Measurements from ENCODE around the gene CEMIP.

Gene CEMIP

DNA sequence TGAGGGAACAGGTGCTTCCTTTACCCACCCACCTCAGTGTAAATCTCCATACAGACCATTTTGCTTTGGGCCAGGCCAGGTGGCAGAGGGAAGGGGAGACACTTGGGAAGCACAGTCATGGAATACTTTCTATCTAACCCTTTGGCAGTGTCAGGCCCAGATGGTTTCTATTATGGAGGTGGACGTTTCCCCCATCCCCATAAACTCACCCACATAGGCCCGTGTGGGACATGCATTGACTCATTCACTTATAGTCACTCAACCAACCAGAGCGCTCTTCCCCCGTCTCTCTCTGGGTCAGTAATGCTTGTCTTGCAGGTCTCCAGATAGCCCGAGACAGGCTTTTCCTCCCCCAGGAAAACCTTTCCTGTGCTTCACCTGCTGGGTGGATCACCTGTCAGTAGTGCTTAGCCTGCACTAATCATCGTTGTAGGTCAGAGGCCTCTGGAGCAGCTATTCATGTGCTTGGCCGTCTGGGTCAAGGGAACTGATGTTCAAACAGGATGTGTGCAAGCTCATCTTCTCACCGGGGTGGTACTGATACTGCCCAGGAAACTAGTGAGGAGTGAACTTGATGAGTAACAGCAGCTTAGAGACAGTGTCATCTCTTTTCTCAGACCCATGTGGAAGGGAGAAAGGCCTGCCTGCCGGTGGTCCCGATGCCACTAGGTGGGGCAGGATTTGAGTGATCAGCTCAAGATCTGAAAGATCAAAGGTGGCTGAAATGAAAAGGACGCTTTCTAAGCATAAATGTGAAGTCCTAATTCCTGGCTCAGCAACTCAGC lies 67.1 kb downstream of the CEMIP start:
- Histone ChIP-seq H3K9ac (ENCODE audit: low read depth, low read length) (no peak overlapping the region), H3K36me3 (ENCODE audit: insufficient read depth, low read length) (no peaks in the 10 kb centered on the region), H3K4me1 (ENCODE audit: insufficient read depth, low read length) (no peaks in the 10 kb centered on the region), H3K9me3 (ENCODE audit: control insufficient read depth, insufficient read depth, low read length) (no peaks in the 10 kb centered on the region)

DNA sequence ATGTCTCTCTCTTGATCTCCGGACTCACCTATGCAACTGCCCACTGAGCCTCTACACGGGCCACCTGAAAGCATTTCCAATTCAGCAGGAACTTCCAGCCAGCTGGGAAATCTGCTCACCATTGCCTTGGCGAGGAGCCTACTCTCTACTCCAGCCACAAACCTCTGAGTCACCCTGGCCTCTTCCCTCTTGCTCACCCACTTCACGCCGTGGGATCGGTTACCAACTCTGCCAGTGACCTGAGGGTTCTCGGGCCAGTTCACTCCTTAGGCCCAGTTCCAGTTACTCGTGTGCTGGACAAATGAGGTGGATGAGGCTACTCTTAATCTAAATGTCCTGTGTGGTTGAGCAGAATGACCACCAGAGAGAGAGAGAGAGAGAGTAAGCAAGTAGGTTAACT lies 70.1 kb downstream of the CEMIP start:
- Histone ChIP-seq H3K9ac (ENCODE audit: low read depth, low read length) (no peak overlapping the region), H3K4me1 (ENCODE audit: insufficient read depth, low read length) (no peaks in the 10 kb centered on the region), H3K9me3 (ENCODE audit: control insufficient read depth, insufficient read depth, low read length) (no peaks in the 10 kb centered on the region), H3K36me3 (ENCODE audit: insufficient read depth, low read length) (no peaks in the 10 kb centered on the region)

DNA sequence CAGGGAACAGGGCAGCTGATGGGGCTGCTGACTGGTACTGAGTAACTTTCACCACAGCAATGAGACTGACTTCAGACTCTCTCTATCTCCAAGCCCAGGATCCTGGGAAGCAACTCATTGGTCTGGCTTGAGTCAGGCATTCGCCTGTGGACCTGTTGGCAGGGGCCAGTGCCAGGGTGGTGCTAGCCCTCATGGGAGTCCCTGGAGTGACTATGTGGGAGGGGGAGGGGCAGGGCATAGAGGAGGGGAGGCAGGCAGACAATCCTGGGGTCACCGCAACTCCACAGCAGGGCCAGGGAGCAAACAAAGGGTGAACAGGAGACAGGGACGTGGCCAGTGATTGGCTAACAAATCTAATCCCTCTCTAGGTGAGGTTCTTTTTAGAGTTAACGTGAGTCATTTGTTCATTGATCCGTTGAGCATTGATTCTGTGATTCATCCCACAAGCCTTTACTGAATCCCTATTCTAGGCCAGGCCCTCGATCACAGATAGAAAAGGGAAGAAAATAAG lies 71.8 kb downstream of the CEMIP start:
- H3K9me3 ChIP-seq (ENCODE audit: control insufficient read depth, insufficient read depth, low read length), result no peaks in the 10 kb centered on the region
- no peaks in the 10 kb centered on the region for H3K36me3 ChIP-seq (ENCODE audit: insufficient read depth, low read length)
- H3K9ac ChIP-seq (ENCODE audit: low read depth, low read length), result no peak overlapping the region
- H3K4me1 ChIP-seq (ENCODE audit: insufficient read depth, low read length), result no peaks in the 10 kb centered on the region

DNA sequence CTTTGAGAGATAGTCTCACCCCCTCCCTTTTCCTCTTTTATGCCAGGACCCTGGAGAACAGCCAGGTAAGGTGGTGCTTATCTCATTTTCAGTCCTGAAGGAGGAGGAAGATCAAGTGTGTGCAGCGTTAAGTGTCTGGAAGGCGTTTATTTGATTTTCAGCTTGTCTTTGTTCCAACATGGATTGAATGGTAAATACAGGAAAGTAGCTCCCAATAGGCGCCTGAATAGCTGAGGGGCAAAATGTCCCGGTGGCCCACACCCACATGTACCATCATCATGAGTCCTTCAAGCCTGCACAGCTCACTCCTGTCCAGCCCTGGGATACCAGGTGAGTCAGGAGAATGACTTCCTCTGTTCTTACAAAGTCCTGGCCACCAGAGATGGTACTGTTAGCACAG lies 73.5 kb downstream of the CEMIP start:
- 0 out of 2 replicates have a peak, but pooled peaks cover 5% of the 10 kb centered on the region for H3K4me1 ChIP-seq (ENCODE audit: insufficient read depth, low read length)
- H3K36me3 ChIP-seq (ENCODE audit: insufficient read depth, low read length), result no peaks in the 10 kb centered on the region
- H3K9ac ChIP-seq (ENCODE audit: low read depth, low read length), result no peak overlapping the region
- H3K9me3 ChIP-seq (ENCODE audit: control insufficient read depth, insufficient read depth, low read length), result no peaks in the 10 kb centered on the region

DNA sequence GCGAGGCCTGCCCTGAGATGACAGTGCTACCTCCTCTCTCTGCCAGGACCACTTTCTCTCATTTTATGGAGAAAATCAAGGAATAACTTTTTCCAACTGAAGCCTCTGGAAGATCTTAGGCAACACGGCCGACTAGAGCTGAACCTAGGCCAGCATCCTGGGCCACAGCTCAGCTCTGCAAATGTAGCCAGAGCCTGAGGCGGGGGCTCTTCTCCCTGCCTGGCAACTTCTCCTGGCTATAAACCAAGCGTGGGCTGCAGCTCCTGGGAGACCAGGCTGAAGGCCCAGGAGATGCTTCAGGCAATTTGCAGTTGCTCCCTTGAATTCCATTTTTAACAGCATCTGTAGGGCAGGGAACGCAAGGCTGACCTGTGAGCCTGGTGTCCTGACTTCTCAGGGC lies 74.9 kb downstream of the CEMIP start:
- H3K4me1 ChIP-seq (ENCODE audit: insufficient read depth, low read length), result 0 out of 2 replicates have a peak, but pooled peaks cover 5% of the 10 kb centered on the region
- no peaks in the 10 kb centered on the region for H3K9me3 ChIP-seq (ENCODE audit: control insufficient read depth, insufficient read depth, low read length)
- no peak overlapping the region for H3K9ac ChIP-seq (ENCODE audit: low read depth, low read length)
- no peaks in the 10 kb centered on the region for H3K36me3 ChIP-seq (ENCODE audit: insufficient read depth, low read length)

GRCh38 chr15:80855206-80855605 lies 76.0 kb downstream of the CEMIP start:
- Histone ChIP-seq H3K36me3 (ENCODE audit: insufficient read depth, low read length) (no peaks in the 10 kb centered on the region), H3K9ac (ENCODE audit: low read depth, low read length) (no peak overlapping the region), H3K9me3 (ENCODE audit: control insufficient read depth, insufficient read depth, low read length) (no peaks in the 10 kb centered on the region), H3K4me1 (ENCODE audit: insufficient read depth, low read length) (0 out of 2 replicates have a peak, but pooled peaks cover 5% of the 10 kb centered on the region)

DNA sequence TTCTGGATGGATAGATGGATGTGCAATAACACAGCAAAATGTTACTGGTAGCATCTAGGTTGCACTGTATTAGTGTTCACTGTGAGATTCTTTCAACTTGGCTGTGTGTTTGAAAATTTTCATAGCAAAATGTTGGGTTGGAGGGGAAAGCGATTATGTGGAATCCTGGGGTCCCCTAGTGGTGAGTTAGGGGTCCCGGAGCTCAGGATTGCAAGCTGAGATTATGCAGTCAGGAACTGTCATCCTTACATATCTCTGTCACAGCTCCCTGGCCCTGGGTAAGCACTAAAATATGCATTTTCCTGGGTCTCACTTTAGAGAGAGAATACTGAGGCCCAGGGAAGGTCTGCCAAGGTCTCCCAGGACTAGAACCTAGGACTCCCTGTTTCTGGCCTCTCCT lies 77.2 kb downstream of the CEMIP start:
- 0 out of 2 replicates have a peak, but pooled peaks cover 5% of the 10 kb centered on the region for H3K4me1 ChIP-seq (ENCODE audit: insufficient read depth, low read length)
- no peak overlapping the region for H3K9ac ChIP-seq (ENCODE audit: low read depth, low read length)
- H3K36me3 ChIP-seq (ENCODE audit: insufficient read depth, low read length), result no peaks in the 10 kb centered on the region
- H3K9me3 ChIP-seq (ENCODE audit: control insufficient read depth, insufficient read depth, low read length), result no peaks in the 10 kb centered on the region

- Histone ChIP-seq H3K9me3 (ENCODE audit: control insufficient read depth, insufficient read depth, low read length) (no peaks in the 10 kb centered on the region), H3K36me3 (ENCODE audit: insufficient read depth, low read length) (no peaks in the 10 kb centered on the region), H3K9ac (ENCODE audit: low read depth, low read length) (no peak overlapping the region), H3K4me1 (ENCODE audit: insufficient read depth, low read length) (0 out of 2 replicates have a peak, but pooled peaks cover 5% of the 10 kb centered on the region)
Observed at GRCh38 chr15:80856809-80857377, 77.7 kb downstream of the CEMIP start.

GRCh38 chr15:80861731-80862170 lies 82.6 kb downstream of the CEMIP start:
- no peaks in the 10 kb centered on the region for H3K36me3 ChIP-seq (ENCODE audit: insufficient read depth, low read length)
- no peaks in the 10 kb centered on the region for H3K9me3 ChIP-seq (ENCODE audit: control insufficient read depth, insufficient read depth, low read length)
- no peak overlapping the region for H3K9ac ChIP-seq (ENCODE audit: low read depth, low read length)
- H3K4me1 ChIP-seq (ENCODE audit: insufficient read depth, low read length), result peaks cover 2% of the 10 kb centered on the region; the same call in 1 of the 2 replicates

DNA sequence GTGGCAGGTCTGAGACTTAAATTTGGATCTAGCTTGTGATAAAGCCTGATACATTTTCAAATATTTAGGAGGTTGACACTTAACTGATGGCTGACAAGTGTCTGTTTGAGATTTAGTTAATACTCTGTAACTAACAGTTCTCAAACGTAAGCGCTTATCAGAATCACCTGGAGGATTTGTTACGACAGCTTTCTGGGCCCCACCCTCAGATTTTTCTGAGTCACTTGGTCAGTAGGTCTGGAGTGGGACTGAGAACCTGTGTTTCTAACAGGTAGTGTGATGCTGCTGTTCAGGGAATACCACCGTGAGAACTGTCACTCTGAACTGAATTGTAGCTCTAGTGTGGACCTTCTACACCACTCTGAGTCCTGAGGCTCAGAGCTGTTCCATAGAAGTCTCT lies 85.5 kb downstream of the CEMIP start:
- H3K9ac ChIP-seq (ENCODE audit: low read depth, low read length), result no peak overlapping the region

DNA sequence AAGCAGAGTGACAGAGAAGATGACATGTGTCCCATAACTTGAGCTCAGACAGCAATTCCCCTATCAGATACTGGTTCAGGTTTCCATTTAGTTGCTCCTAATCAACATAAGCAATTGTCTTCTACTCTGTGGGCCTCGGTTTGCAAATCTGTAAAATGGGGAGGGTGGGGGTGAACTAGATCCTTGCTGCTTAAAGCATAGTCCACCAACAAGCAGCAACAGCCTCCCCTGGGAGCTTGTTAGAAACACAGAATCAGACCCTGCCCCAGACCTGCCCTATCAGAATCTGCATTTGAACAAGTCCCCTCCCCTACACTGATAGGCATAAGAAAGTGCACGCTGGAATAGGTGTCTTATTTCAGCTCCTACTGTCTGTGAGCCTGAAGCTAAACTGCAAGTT lies 87.8 kb downstream of the CEMIP start:
- Histone ChIP-seq H3K4me1 (ENCODE audit: insufficient read depth, low read length) (no peaks in the 10 kb centered on the region; the same call in 1 of the 2 replicates), H3K9me3 (ENCODE audit: control insufficient read depth, insufficient read depth, low read length) (no peaks in the 10 kb centered on the region), H3K9ac (ENCODE audit: low read depth, low read length) (no peak overlapping the region), H3K36me3 (ENCODE audit: insufficient read depth, low read length) (no peaks in the 10 kb centered on the region; the same call in 1 of the 2 replicates)

More for the DNA sequence above, 85.5 kb downstream of the CEMIP start:
- no peaks in the 10 kb centered on the region; the same call in 1 of the 2 replicates for H3K4me1 ChIP-seq (ENCODE audit: insufficient read depth, low read length)
- no peaks in the 10 kb centered on the region for H3K9me3 ChIP-seq (ENCODE audit: control insufficient read depth, insufficient read depth, low read length)
- no peaks in the 10 kb centered on the region; the same call in 1 of the 2 replicates for H3K36me3 ChIP-seq (ENCODE audit: insufficient read depth, low read length)

- Histone ChIP-seq H3K4me1 (ENCODE audit: insufficient read depth, low read length) (no peaks in the 10 kb centered on the region), H3K9me3 (ENCODE audit: control insufficient read depth, insufficient read depth, low read length) (no peaks in the 10 kb centered on the region), H3K9ac (ENCODE audit: low read depth, low read length) (no peak overlapping the region), H3K36me3 (ENCODE audit: insufficient read depth, low read length) (no peaks in the 10 kb centered on the region; the same call in 1 of the 2 replicates)
Observed at GRCh38 chr15:80870366-80870765, 91.2 kb downstream of the CEMIP start.

- no peaks in the 10 kb centered on the region for H3K9me3 ChIP-seq (ENCODE audit: control insufficient read depth, insufficient read depth, low read length)
- H3K36me3 ChIP-seq (ENCODE audit: insufficient read depth, low read length), result no peaks in the 10 kb centered on the region; the same call in 1 of the 2 replicates
- H3K9ac ChIP-seq (ENCODE audit: low read depth, low read length), result no peak overlapping the region
- no peaks in the 10 kb centered on the region for H3K4me1 ChIP-seq (ENCODE audit: insufficient read depth, low read length)
Observed at GRCh38 chr15:80870893-80871292, 91.7 kb downstream of the CEMIP start.

- H3K36me3 ChIP-seq (ENCODE audit: insufficient read depth, low read length), result no peaks in the 10 kb centered on the region; the same call in 1 of the 2 replicates
Observed at GRCh38 chr15:80871858-80872257, 92.7 kb downstream of the CEMIP start.

More at GRCh38 chr15:80871858-80872257, 92.7 kb downstream of the CEMIP start:
- Histone ChIP-seq H3K9me3 (ENCODE audit: control insufficient read depth, insufficient read depth, low read length) (no peaks in the 10 kb centered on the region), H3K4me1 (ENCODE audit: insufficient read depth, low read length) (no peaks in the 10 kb centered on the region), H3K9ac (ENCODE audit: low read depth, low read length) (no peak overlapping the region)
